ENCODE results near the gene PARD6G. TPM values are rescaled to one million over a fixed set of nuclear protein-coding genes. Genes with fewer than 3 reads are reported as not detected.

Gene PARD6G
- total RNA-seq, 1 donor from 2014 or later: 3.6 TPM

DNA sequence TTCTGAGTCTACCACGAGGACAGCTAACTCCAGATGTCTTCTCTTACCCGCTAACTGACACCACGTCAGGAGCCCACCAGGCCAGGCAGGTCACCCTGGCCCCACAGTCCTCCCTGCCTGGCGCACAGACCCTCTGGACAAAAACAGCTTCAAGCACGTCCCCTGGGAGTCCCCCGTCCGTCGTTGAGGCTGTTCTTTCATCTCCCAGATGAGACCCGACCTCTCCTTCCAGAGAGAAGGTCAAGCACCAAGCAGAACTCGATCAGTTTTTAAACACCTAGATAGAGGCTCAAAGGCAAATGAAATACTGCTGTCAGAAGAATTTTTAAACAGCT, 57.8 kb downstream of the PARD6G start:
- TF ChIP-seq, protein P1, sequence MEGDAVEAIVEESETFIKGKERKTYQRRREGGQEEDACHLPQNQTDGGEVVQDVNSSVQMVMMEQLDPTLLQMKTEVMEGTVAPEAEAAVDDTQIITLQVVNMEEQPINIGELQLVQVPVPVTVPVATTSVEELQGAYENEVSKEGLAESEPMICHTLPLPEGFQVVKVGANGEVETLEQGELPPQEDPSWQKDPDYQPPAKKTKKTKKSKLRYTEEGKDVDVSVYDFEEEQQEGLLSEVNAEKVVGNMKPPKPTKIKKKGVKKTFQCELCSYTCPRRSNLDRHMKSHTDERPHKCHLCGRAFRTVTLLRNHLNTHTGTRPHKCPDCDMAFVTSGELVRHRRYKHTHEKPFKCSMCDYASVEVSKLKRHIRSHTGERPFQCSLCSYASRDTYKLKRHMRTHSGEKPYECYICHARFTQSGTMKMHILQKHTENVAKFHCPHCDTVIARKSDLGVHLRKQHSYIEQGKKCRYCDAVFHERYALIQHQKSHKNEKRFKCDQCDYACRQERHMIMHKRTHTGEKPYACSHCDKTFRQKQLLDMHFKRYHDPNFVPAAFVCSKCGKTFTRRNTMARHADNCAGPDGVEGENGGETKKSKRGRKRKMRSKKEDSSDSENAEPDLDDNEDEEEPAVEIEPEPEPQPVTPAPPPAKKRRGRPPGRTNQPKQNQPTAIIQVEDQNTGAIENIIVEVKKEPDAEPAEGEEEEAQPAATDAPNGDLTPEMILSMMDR (conservative IDR thresholded peaks at IDR 0.05; ENCODE audit: low read depth, low read length): no peak
- no peak for DNase-seq (ENCODE audit: low read depth)
- H3K4me3 ChIP-seq (ENCODE audit: low read depth, low read length): no peak overlapping the region

DNA sequence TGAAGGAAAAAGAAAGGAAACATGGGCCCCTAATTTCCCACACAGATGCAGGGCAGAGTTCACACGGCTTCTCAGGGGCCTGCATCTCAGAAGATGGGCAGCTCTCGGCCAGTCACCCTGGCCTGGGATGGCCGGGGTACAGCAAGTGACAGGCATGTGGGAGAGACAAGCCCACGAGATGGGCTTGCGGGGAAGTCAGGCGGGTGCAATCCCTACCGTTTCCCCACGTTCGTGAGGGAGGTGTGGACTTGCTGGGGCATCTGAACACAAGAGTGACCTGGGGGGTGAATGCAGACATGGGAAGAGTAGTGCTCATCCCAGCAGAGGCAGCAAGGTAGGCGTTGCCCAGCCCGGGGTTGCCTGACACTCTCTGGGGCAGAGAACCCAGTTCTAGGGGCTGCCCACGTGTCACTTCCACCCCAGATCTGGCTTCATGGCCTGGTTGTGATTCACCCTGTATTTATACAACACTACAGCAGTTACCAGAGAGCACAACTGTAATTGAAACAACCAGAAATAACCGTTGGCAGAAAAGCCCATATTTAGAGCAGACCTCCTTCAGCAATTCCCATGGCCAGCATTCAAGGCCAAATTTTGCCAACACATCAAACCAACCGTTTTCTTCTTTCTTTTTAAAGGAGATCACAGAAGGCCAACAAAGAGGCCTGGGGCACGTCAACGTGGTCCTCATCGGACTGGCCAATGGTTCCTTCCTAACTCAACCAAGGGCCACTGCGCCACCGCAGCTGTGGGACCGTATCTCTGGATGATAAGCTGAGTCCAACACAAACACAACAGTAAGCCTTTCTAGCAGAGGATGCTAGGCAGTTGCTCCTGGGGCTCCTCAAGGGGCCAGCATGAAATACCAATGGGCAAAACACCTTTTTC, 58.4 kb downstream of the PARD6G start:
- H3K4me3 ChIP-seq (ENCODE audit: low read depth, low read length): no peak overlapping the region
- TF ChIP-seq, protein P1 (conservative IDR thresholded peaks at IDR 0.05; ENCODE audit: low read depth, low read length): no peak
- no peak for DNase-seq (ENCODE audit: low read depth)

DNA sequence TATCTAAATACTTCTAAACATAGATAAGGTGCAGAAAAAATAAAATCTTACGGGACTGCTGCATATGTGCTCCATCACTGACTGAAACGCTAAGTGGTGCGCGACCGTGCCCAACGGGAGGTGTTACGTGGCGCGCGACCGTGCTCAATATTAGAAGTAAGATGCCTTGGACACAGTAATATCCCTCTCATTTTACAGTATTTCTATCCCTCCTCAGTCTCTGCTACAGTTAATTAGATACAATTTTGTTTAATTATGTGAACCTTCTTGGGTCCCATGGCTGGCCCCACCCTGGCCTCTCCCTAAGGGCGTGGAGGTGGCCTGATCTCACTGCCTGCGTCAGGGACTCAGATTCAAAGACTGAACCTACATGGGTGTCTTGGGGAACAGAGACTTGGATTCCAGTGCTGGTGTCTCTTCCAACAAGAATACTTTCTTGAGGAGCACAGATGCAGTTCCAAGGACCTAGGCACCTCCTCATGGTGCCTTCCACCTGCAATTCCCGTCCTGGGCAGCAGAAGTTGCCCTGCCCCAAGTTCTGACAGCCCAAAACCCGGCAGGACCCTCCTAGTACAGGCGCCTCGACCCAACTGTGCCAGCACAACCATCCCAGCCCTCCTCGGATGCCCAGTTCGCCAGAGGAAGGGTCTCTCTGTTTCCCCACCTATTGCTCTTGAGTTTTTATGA, 59.2 kb downstream of the PARD6G start:
- no peak for DNase-seq (ENCODE audit: low read depth)
- no peak overlapping the region for H3K4me3 ChIP-seq (ENCODE audit: low read depth, low read length)
- TF ChIP-seq, protein P1 (conservative IDR thresholded peaks at IDR 0.05; ENCODE audit: low read depth, low read length): no peak

DNA sequence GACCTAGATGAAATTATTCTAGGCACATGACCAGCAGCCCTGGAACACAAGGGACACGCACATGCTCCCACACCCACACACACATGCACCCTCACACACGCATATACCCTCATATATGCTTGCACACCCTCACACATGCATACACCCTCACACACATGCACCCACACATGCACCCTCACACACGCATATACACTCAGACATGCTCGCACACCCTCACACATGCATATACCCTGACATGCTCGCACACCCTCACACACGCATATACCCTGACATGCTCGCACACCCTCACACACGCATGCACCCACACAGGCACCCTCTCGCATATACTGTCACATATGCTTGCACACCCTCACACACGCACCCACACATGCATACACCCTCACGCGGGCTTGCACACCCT, 61.8 kb downstream of the PARD6G start:
- no peak for DNase-seq (ENCODE audit: low read depth)
- TF ChIP-seq, protein P1 (conservative IDR thresholded peaks at IDR 0.05; ENCODE audit: low read depth, low read length): no peak
- no peak overlapping the region for H3K4me3 ChIP-seq (ENCODE audit: low read depth, low read length)

DNA sequence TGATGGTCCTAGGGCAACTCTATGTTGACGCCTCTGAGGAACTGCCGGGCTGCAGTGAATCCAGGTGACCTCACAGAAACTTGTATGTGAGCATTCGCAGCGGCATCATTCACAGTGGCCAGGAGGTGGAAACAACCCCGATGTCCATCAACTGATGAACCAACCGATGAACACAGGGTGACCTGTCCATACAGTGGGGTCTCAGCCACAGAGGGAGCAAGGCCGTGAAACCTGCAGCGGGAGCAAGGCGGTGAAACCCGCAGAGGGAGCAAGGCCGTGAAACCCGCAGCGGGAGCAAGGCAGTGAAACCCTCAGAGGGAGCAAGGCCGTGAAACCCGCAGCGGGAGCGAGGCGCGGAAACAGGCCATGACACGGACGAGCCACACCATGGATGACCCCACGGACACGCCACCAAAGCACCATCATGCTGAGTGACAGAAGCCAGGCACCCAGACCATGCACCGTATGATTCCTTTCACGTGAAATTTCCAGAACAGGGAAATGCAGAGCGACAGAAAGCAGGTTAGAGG, 63.0 kb downstream of the PARD6G start:
- TF ChIP-seq, protein P1 (conservative IDR thresholded peaks at IDR 0.05; ENCODE audit: low read depth, low read length): no peak
- no peak for DNase-seq (ENCODE audit: low read depth)
- no peak overlapping the region for H3K4me3 ChIP-seq (ENCODE audit: low read depth, low read length)

- TF ChIP-seq, protein P1 (conservative IDR thresholded peaks at IDR 0.05; ENCODE audit: low read depth, low read length): no peak
- no peak for DNase-seq (ENCODE audit: low read depth)
- H3K4me3 ChIP-seq (ENCODE audit: low read depth, low read length): no peak overlapping the region
Measured at GRCh38 chr18:80183273-80184050, 63.9 kb downstream of the PARD6G start.

Data from epithelial cell of proximal tubule (primary cell).